Nucleus accumbens (tissue), 56 donors: ENCODE results near the gene CAND2.
"Not testable (repeated sequence)": the region's sequence is repeated elsewhere in the genome, so short reads cannot be mapped to it uniquely, and the experiment has no call there.

ENCODE experiments used
- DNase-seq, 56 donors: peaks; one replicate each; lab custom pipeline; 2025; lab: John Stamatoyannopoulos, UW

Gene CAND2

DNA sequence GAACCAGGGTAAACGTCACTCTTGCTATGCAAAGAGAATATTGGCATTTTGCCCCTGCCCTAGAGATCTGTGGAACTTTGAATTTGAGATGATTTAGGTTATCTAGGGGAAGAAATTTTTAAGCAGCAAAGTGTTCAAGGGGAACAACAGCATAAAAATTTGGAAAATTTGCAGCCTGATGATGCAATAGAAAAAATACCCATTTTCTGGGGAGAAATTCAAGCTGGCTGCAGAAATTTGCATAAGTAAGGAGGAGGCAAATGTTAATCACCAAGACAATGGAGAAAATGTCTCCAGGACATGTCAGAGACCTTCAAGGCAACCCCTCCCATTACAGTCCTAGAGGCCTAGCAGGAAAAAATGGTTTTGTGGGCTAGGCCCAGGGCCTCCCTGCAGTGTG lies 49.3 kb downstream of the CAND2 start:
- DNase-seq, result no peak

GRCh38 chr3:12852201-12852600 lies 55.7 kb downstream of the CAND2 start:
- no peak for DNase-seq

DNA sequence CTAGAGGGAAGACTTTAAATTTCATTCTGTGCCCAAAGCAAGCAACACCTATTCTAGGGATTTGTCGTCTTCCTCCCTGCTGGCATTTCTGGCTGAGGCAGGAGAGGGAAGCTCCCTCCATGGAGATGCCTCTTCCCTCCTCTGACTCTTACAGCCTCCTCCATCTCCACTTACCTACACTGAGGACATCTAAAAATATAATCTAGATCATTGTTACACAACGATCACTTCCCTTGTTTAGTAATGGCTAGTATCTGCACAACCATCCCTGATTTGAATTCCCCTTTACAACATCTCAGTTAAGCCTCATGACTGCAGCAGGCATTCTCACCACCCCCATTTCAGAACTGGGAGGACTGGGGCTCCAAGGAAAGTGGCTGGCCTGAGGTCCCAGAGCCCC lies 57.4 kb downstream of the CAND2 start:
- peak in 1 of 56 donors; percentile 5 for DNase-seq

DNA sequence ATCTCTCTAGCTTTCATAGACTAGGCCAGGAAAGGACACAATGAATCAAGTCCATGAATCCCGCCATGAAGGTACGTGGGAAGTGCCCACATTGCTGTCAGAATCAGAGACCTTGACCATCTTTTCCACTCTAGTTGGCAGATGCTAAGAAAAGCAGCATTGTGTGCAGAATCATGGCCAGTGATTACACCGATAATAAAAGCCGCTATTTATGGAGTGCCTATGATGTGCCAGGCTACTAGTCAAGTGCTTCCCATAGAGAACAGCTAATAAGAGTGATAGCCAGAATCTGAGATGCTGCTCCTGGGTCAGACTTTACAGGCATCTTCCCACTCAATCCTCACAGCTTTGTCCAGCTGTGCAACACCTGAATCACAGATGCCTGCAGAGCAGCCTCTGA lies 58.1 kb downstream of the CAND2 start:
- peak in 1 of 56 donors; percentile 11 for DNase-seq

- DNase-seq, result no peak
Measured at GRCh38 chr3:12856626-12857025, 60.1 kb downstream of the CAND2 start.

- no peak for DNase-seq
Measured at GRCh38 chr3:12859840-12860239, 63.4 kb downstream of the CAND2 start.

DNA sequence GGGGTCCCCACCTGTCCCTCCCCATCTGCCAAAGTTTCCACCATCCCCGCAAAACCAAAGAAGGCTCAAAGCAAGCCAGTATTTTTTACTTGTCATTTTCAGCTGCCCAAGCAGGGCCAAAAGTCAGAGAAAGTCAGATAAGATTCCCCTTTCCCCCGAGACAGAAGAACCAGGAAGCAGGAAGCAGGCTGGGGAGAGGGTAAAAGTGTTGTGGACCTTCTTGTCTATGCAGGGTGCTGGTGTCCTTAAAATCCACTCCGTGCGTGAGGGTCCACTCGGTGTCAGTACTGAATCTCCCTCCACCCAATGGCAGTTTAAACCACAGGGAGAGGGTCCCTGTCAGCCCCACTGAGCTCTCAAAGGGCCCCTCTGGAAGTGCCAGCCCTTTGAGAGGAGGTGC lies 65.1 kb downstream of the CAND2 start:
- DNase-seq, result no peak

GRCh38 chr3:12862387-12862786 lies 65.9 kb downstream of the CAND2 start:
- no peak for DNase-seq

- no peak for DNase-seq
Measured at GRCh38 chr3:12865271-12865670, 68.8 kb downstream of the CAND2 start.

DNA sequence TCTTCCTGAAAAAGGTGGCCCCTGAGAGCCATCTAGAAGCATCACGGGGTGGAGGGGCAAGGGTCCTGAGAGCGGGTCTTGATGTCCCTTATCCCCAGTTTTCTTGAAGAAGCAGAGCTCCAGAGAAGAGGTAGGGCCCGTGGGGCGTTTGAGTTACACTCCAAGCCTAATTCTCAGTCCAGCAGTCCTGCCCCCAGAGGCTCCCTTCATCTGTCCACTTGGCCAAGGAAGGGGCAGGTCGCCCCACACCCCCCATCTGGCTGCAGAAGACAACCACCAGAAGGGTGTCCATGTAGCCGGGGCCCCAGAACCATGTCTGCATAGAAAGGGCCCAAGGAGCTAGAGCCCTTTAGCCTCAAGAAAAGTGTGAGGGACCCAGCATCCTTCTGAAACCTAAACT lies 70.4 kb downstream of the CAND2 start:
- DNase-seq, result no peak

DNA sequence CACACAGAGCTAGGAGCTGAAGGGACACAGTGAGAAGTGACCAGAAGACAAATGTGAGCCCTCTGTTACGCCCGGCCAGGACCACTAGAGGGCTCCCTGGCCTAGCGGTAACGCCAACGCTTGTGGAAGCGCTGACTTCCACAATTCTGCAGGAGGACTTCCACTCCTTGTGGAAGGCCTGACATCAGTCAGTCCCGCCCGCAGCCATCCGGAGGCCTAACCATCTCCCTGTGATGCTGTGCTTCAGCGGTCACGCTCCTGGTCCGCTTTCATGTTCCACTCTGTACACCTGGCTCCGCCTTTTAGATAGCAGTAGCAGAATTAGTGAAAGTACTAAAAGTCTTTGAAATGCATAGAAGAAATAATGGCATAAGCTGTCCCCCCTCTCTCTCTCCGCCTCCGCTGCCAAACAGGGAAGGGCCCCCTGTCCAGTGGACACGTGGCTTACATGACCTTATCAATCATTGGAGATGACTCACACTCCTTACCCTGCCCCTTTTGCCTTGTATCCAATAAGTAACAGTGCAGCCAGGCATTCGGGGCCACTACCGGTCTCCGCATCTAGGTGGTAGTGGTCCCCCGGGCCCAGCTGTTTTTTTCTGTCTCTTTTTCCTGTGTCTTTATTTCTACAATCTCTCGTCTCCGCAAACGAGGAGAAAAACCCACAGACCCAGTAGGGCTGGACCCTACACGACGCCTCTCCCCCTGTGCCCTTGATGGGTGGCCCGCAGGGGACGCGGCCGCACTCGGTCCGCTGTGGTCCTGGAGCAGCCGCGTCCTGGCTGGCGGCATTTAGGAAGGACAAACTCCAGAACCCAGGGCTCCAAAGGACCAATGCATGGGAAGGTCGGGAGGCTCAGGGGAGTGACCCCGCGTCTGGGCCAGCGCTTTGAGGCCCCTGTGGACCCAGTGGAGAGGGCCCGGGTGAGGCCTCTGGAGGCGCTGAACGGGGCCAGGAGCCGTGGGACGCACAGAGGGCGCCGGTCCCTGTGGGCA lies 71.9 kb downstream of the CAND2 start:
- peak in 51 of 56 donors; percentile 20 to 87 (median 70) for DNase-seq

DNA sequence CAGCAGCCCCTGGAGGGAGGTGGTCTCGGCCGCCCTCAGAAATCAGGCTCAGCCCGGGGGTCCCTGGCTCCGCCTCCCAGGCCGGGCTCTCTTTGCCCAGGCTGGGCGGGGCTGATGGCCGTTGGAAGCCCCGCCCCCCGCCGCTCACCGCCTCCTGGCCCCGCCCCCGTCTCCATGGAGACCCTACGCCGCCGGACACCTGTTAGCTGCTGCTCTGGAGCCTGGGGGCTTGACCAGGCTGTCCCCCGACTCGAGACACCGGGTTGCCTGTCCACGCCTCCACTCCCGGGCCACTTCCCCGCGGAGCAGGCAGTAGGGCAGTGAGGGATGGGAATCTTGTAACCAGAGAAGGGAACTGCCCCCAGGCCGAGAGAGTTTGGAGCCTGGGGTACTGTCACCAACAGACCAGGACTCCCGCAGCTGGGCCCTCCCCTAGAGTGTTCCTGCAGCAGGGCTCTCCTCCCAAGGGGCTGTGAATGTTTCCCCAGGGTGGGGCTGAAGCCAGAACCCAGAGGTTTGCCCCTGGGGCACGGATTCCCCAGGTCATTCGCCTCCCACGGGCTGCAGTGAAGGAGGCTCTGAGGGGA lies 72.6 kb downstream of the CAND2 start:
- DNase-seq, result peak in 5 of 56 donors; percentile 21 to 46 (median 30)

GRCh38 chr3:12870942-12871341 lies 74.5 kb downstream of the CAND2 start:
- peak in 2 of 56 donors; percentile 10 to 15 for DNase-seq

DNA sequence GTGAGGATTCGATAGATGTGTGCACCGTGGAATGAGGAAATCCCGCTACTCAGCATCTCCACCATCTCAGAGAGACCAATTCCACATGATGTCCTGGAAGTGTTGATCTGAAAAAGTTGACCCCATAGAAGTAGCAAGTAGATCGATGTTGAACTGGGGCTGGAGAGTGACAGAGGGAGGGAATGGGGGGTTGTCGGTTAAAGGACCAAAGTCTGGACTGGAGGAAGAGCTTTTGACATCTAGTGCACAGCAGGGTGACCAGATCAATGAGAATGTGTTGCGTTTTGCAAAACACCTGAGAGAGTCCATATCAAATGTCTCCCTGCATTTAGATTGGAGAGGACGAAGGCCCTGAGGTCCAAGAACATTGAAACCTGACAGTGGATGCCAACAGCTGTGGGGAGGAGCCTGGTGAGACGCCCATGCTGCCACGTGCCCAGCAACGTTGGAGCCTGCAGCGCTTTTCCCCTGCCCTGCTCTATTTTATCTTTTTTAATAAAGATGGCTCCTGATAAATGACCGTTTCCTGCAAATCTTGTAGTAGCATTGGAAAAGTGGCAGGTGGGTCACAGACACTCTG lies 75.0 kb downstream of the CAND2 start:
- DNase-seq, result no peak

- peak in 2 of 56 donors; percentile 36 to 38 for DNase-seq
Measured at GRCh38 chr3:12875857-12876836, 79.7 kb downstream of the CAND2 start.

- no peak for DNase-seq
Measured at GRCh38 chr3:12877040-12877439, 80.6 kb downstream of the CAND2 start.

GRCh38 chr3:12878141-12878574 lies 81.7 kb downstream of the CAND2 start:
- DNase-seq, result no peak

DNA sequence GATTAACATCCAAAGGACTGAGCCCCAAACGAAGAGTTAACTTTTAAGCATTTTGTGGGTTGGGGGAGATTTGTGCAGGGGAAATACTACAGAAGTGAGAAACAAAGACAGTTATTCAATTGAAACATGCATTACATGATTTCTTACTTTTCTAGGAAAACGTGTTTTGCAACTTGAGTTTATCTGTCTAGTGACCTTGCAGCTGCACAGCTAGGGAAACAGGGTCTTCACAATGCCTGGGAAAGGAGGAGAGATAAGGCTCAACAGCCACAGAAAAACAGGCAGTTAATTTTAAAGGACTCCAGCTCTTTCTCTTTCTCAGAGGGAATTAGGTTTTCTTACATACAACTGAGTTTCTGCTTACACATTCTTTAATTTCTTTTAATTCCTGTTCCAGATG lies 82.3 kb downstream of the CAND2 start:
- not testable (repeated sequence) for DNase-seq

GRCh38 chr3:12879191-12879815 lies 82.8 kb downstream of the CAND2 start:
- peak in 31 of 56 donors; percentile 12 to 70 (median 36) for DNase-seq

DNA sequence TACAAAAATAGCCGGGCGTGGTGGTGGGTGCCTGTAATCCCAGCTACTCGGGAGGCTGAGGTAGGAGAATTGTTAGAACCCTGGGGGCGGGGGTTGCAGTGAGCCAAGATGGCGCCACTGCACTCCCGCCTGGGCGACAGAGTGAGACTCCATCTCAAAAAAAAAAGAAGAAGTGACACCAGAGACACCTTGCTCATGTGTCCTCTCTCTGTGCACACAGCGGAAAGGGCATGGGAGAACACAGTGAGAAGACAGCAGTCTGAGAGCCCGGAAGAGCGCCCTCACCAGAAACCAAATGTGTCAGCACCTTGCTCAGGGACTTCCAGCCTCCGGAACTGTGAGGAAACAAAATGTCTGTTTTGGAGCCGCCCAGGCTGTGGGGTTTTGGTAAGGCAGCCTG lies 85.4 kb downstream of the CAND2 start:
- not testable (repeated sequence) for DNase-seq
